ENCODE results near the gene LARP4. TPM values are rescaled to one million over a fixed set of nuclear protein-coding genes. Genes with fewer than 3 reads are reported as not detected.

Gene LARP4
- total and polyA plus RNA-seq, 9 of the 15 experiments (the other 6 are each of a cell fraction or from before 2014, with no cell fraction given) = 31.6 to 84.5 (median 52.4) TPM

DNA sequence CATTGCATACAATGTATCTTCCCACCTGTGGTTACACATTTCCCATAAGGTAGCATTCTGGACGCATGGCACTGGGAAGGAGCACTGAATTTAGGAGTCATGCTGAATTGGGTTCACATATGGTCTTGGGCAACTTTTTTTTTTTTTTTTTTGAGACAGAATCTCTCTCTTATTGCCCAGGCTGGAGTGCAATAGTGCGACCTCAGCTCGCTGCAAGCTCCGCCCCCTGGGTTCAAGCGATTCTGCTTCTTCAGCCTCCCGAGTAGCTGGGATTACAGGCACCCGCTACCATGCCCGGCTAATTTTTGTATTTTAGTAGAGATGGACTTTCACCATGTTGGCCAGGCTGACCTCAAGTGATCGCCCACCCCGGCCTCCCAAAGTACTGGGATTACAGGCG is 117.4 kb downstream of the LARP4 start (continued):
- TF ChIP-seq CHCHD3 (CRISPR knock-in tag; IDR thresholded peaks at IDR 0.05) = no peak
- TF ChIP-seq, protein P1, sequence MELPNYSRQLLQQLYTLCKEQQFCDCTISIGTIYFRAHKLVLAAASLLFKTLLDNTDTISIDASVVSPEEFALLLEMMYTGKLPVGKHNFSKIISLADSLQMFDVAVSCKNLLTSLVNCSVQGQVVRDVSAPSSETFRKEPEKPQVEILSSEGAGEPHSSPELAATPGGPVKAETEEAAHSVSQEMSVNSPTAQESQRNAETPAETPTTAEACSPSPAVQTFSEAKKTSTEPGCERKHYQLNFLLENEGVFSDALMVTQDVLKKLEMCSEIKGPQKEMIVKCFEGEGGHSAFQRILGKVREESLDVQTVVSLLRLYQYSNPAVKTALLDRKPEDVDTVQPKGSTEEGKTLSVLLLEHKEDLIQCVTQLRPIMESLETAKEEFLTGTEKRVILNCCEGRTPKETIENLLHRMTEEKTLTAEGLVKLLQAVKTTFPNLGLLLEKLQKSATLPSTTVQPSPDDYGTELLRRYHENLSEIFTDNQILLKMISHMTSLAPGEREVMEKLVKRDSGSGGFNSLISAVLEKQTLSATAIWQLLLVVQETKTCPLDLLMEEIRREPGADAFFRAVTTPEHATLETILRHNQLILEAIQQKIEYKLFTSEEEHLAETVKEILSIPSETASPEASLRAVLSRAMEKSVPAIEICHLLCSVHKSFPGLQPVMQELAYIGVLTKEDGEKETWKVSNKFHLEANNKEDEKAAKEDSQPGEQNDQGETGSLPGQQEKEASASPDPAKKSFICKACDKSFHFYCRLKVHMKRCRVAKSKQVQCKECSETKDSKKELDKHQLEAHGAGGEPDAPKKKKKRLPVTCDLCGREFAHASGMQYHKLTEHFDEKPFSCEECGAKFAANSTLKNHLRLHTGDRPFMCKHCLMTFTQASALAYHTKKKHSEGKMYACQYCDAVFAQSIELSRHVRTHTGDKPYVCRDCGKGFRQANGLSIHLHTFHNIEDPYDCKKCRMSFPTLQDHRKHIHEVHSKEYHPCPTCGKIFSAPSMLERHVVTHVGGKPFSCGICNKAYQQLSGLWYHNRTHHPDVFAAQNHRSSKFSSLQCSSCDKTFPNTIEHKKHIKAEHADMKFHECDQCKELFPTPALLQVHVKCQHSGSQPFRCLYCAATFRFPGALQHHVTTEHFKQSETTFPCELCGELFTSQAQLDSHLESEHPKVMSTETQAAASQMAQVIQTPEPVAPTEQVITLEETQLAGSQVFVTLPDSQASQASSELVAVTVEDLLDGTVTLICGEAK (IDR thresholded peaks at IDR 0.05) = no peak
- TF ChIP-seq, protein P1 (CRISPR knock-in tag; IDR thresholded peaks at IDR 0.05) = no peak
- TF ChIP-seq ZNF311 (CRISPR knock-in tag; IDR thresholded peaks at IDR 0.05) = no peak
- no peak for TF ChIP-seq EHMT2 (IDR thresholded peaks at IDR 0.05)
